H1 (cell line): ENCODE data around the gene MYBL2. TPM values are rescaled to one million over a fixed set of nuclear protein-coding genes. Genes with fewer than 3 reads are reported as not detected.

Source experiments
- GTF2F1 ChIP-seq: IDR thresholded peaks from 2 replicates; pipeline ENCODE4 v1.6.1; 2012; ENCODE audit warnings: low read depth, low read length, improper control_type of control experiment, borderline replicate concordance
- RNF2 ChIP-seq: fragments of 200-900, 300-1000 bp; sonication (generic); IDR thresholded peaks from 2 replicates; pipeline ENCODE4 v1.7.1; 2016; ENCODE audit warnings: borderline replicate concordance, low read depth, mild to moderate bottlenecking, antibody characterized with exemption, low read length; ENCODE audit not compliant: poor library complexity, severe bottlenecking; ENCODE audit errors: missing control alignments
- SUZ12 ChIP-seq: fragments of 200-600 bp; sonication (generic); IDR thresholded peaks from 2 replicates; pipeline ENCODE4 v1.6.1; 2012; ENCODE audit warnings: mild to moderate bottlenecking, inconsistent platforms, low read length, moderate library complexity, mixed read lengths
- polyA plus RNA-seq, 7 experiments: library from polyadenylated mRNA; depleted of rRNA in 3 of 7; stranded (reverse) in 5 of 7; unstranded in 2 of 7; fragments of >200 nt in 5 of 7; fragments of 200-250 nt in 2 of 7; gene quantifications; 1 replicate in 5 of 7; 2 replicates in 1 of 7; 4 replicates in 1 of 7; pipeline versions ENCODE4 v1.2.1 to v1.2.3, GENCODE V29; 2011 to 2013; ENCODE audit warnings: missing spikeins in 2 of 7, mixed read lengths in 2 of 7
- total RNA-seq: library from RNA; stranded (reverse); fragmentation: NEBNext Ultra II Directional; extraction: Animal tissue kit (Norgen Biotek cat#: 25700); gene quantifications from 2 replicates; pipeline ENCODE4 v1.2.1, GENCODE V29; 2021
- TF ChIP-seq, protein P1 (sequence below): IDR thresholded peaks from 2 replicates; pipeline ENCODE4 v1.6.1; 2011; ENCODE audit warnings: low read length, improper control_type of control experiment

Gene MYBL2
- total and polyA plus RNA-seq, 2 of the 8 experiments (the other 6 are each of a cell fraction or from before 2014, with no cell fraction given): 75.3 to 207 TPM

DNA sequence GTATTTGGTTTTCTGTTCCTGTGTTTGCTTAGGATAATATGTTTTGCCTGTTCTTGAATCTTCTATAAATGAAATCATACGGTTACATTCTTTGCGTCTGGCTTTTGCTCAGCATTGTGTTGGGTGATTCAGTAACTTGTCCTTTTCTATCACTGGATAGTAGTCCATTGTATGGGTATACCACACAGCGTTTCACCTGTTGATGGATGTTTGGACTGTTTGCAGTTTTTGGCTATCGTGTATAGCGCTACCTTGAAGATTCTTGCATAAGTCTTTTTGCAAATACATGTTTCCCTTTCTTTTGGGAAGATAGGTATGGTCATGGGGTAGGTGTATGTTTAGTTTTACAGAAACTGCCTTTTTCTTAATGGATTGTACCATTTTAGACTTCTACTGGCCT, 9.5 kb downstream of the MYBL2 start (continued):
- TF ChIP-seq RNF2: no peak
- TF ChIP-seq, protein P1, sequence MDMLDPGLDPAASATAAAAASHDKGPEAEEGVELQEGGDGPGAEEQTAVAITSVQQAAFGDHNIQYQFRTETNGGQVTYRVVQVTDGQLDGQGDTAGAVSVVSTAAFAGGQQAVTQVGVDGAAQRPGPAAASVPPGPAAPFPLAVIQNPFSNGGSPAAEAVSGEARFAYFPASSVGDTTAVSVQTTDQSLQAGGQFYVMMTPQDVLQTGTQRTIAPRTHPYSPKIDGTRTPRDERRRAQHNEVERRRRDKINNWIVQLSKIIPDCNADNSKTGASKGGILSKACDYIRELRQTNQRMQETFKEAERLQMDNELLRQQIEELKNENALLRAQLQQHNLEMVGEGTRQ: no peak
- no peak for TF ChIP-seq GTF2F1
- no peak for TF ChIP-seq SUZ12
